NCI-H774 (cell line): Measurements from ENCODE around the gene TEAD2.
A peak's percentile ranks its signal among the peaks of the same experiment; 100 is the strongest.

ENCODE experiments used
- DNase-seq: peaks from one replicate; lab custom pipeline; 2025; lab: John Stamatoyannopoulos, UW

The TEAD2 gene

GRCh38 chr19:49362048-49362928, at the start of gene TEAD2:
Gene TEAD2, minus strand, starts transcription at chr19:49362416. Its CDS starts 2,341 bp downstream, at chr19:49360075.
- no peak for DNase-seq

DNA sequence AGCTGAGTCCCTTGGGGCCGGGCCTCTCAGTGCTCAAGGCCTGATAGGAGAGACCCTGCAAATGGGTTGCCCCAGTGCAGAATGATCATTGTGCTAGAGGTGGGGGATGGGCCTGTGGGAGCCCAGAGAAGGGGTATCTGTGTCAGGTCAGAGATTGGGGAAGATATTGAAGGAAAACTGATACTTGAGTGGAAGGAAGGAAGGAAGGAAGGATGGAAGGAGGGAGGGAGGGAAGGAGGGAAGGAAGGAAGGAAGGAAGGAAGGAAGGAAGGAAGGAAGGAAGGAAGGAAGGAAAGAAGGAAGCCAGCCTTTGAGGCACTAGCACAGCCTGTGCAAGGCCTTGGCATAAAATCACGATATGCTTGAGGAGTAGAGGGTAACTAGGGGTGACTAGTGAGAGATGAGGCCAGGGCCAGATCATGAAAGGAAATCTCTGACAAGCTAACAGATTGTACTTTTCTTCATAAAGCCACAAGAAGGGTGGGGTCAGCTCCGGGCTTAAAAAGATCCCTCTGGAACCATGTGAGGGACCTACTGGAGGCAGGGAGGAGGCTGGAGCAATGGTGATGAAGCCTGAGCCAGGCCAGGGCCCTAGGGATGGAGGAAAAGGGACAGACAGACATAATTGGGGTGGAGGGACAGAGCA, 49.6 kb upstream of the TEAD2 start:
- DNase-seq: no peak

GRCh38 chr19:49409441-49410029, 47.3 kb upstream of the TEAD2 start:
- no peak for DNase-seq

DNA sequence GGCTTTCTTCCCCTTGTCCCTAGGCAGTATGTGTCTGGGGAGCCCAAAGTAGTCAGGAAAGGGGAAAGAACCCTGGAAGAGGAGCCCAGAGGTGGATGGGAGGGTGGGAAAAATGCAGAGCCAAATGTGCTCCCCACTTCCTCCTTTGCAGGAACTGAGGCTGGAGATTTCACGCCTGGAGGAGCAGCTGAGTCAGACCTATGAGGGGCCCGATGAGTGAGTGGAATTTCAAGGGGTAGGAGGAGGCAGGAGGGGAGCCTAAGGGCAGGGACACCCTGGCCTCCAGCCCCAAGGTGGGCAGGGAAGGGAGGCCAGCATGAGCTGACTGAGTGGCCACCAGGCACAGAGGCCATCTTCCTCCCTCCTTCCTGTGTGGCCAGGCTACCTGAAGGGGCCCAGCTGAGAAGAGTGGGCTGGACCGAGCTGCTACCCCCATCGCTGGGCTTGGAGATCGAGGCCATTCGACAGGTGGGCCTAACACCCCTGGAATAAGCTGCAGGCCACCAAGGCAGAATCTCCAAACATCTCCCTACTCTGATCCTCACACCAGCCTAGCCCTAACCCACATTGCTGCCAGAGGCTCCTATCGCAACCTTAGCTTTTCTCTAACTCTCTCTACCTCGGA, 46.7 kb upstream of the TEAD2 start:
- no peak for DNase-seq

GRCh38 chr19:49407482-49408015, 45.3 kb upstream of the TEAD2 start:
- DNase-seq: no peak

GRCh38 chr19:49407079-49407478, 44.9 kb upstream of the TEAD2 start:
- no peak for DNase-seq

GRCh38 chr19:49403404-49404187, 41.4 kb upstream of the TEAD2 start:
- no peak for DNase-seq

GRCh38 chr19:49400029-49400428, 37.8 kb upstream of the TEAD2 start:
- no peak for DNase-seq

DNA sequence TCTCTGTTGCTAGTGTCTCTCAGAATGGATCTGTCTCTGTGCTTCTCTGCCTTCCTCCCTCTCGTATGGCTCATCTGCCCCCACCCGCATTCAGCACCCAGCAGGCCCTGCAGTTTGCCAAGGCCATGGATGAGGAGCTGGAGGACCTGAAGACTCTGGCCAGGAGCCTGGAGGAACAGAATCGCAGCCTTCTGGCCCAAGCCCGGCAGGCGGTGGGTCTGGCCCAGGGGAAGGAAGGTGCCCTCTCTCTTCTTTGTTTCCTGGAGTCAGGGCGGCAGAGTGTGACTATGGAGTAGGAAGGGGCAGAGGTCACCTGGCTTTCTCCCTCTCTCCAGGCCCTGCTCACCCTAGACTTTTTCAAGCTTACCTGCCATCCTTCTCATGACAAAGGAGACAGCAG, 36.7 kb upstream of the TEAD2 start:
- no peak for DNase-seq

DNA sequence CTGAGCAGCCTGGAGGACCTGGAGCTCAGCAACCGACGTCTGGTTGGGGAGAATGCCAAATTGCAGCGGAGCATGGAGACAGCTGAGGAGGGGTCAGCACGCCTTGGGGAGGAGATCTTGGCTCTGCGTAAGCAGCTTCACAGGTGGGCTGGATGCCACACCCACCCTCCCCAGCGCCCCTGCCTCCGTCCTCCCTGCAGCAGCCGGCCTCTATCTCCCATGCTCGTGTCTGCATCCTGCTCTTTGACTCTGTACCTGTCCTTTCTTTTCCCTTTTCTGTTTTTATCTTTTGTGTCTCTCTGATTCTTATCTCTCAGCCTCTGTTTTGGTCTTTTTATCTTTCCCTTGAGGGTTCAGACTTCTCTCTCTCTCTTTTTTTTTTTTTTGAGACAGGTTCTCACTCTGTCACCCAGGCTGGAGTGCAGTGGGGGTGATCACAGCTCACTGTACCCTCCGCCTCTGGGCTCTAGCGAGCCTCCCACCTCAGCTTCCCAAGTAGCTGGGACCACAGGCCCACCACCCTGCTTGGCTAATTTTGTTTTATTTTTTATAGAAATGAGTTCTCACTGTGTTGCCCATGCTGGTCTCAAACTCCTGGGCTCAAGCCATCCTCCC, 35.9 kb upstream of the TEAD2 start:
- DNase-seq: no peak

DNA sequence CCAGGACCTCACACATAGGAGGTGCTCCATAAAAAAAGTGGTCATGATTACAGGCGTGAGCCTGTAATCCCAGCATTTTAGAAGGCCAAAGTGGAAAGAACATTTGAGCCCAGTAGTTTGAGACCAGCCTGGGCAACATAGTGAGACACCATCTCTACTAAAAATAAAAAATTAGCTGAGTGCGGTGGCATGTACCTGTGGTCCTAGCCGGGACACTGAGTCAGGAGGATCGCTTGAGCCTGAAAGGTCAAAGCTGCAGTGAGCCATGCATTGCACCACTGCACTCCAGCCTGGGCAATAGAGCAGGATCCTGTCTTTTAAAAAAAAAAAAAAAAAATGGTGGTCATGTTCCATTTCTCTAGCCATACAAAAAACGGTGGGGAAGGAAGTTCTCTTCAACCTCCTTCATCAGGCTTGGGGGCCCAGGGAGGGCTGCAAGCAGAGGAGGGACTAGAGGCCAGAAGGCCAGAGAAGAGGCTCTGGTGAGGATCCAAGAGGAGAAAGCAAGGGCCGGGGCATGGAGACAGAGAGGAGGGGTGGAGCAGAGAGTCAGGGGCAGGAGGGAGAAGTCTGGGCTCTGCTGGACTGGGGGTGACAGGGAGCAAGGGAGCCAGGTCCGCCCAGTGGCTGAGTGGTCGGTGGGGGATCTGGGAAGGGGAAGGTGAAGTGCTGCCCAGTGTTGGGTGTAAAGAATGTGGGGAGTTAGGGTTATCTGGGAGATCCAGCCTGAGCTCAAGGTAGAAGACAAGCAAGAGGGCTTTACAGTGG, 34.7 kb upstream of the TEAD2 start:
- no peak for DNase-seq

- no peak for DNase-seq
Observed at GRCh38 chr19:49395581-49396407, 33.6 kb upstream of the TEAD2 start.

DNA sequence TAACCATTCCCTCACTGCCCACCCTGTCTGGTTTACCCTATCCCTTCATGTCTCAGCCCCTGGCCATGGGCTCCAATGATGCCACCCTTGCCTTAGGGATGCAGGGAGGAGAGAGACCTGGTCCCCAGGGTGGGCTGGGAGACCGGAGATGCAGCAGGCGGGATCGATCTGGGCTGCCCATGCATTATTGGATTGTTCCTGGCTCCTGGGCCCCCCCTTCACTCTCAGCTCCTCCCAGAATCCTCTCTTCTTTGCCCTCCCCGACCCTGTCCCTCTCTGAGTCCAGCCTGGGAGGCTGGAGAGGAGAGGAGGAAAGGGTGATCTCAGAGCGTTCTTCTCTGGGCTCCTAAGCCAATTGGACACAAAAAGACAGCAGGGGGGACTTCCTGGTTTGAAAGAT, 31.7 kb upstream of the TEAD2 start:
- DNase-seq: no peak

DNA sequence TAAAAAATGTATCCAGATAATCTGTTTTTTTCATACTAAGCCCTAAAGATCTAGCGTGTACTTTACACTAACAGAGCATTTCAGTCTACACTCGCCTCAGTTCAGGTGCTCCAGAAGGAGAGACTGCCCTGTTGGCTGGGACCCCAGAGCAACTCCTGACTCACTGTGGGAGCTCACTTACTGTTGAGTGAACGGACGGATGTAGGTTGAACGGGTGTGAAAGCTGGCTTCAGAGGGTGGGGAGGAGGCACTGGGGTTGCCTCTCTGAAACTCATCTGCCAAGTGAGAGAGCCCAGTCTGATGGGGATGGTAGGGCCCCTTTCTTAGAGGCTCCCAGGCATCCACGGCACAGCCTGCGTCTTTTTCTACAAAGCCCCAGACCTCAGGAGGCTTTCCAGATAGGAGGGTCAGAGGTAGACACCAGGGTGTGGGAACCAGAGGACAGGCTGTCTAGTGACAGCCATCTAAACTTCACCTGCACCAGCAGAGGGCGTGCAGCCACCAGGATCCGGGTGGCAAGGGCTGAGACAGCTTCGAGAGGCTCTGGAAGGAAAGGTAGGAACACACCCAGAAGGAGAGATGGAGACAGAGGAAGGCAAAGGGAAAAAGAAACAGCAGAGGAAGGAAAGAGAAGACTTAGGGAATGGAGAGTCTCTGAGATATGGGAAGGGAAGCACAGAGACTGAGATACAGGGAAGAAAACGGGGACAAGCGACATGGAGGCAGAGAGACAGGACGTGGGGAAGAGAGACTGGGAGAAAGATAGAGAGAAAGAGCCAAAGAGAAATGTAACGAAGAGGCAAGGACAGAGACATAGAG, 29.6 kb upstream of the TEAD2 start:
- peak; percentile 59 for DNase-seq

DNA sequence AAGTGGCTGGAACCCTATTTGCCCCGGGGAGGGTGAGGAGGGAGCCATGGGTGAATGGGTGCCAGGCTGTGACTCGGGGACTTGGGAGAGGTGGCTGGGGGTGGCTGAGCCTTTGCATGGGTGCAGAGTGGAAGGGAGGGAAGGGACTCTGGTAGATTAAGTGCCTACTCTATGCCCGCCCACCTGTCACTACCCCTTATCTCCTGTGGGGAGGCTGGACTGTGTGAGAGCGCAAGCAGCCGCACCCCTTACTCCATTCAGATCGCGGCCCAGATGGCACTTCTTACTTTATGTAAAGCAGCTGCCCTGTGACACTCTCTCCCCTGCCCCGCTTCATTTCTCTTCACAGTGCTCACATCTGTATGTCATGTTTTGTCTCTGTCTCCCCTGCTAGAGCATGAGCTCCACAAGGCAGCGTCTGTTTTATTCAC, 28.7 kb upstream of the TEAD2 start:
- DNase-seq: no peak

DNA sequence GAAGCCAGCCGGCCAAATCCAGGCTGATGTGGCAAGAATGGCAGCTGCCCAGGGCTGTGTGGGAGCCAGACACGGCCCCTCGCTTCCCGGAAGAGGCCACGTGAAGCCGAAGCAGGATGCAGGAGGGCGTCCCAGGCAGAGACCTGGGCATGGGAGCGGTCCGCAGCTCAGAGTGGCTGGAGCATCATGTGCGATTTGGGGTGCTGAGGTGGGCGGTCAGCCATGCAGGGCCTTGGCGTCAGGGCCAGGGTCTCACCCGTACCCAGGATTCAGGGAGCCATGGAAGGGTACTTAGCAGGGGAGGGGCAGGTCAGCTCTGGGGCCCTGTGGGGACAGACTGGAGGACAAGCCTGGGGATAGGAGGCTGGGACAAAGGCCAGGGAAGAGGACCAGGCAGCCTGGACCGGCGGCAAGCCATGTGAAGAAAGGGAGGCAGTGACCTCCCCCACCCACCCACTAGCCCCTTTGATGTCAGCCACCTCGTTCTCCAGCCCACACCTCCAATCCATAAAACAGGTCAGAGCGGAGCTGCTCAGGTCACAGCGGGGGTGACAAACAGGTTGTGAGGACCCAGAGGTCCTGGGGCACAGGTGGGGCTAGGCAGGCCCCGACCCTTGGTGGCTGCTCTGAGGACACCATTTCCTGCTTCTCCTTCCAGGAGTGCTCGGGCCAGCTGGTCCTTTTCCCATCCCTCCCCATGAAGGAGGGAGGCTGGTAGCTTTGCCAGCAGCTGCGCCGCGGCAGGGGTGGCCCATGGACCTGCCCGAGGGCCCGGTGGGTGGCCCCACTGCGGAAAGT, 28.1 kb upstream of the TEAD2 start:
- DNase-seq: no peak

GRCh38 chr19:49389406-49389805, 27.2 kb upstream of the TEAD2 start:
- DNase-seq: no peak

- peak; percentile 29 for DNase-seq
Observed at GRCh38 chr19:49387936-49388372, 25.7 kb upstream of the TEAD2 start, which contains the start of gene KASH5. Gene KASH5, plus strand, starts transcription at chr19:49388249. Its CDS starts 2,635 bp downstream, at chr19:49390884.
